ENCODE data around the gene FNDC8.

DNA sequence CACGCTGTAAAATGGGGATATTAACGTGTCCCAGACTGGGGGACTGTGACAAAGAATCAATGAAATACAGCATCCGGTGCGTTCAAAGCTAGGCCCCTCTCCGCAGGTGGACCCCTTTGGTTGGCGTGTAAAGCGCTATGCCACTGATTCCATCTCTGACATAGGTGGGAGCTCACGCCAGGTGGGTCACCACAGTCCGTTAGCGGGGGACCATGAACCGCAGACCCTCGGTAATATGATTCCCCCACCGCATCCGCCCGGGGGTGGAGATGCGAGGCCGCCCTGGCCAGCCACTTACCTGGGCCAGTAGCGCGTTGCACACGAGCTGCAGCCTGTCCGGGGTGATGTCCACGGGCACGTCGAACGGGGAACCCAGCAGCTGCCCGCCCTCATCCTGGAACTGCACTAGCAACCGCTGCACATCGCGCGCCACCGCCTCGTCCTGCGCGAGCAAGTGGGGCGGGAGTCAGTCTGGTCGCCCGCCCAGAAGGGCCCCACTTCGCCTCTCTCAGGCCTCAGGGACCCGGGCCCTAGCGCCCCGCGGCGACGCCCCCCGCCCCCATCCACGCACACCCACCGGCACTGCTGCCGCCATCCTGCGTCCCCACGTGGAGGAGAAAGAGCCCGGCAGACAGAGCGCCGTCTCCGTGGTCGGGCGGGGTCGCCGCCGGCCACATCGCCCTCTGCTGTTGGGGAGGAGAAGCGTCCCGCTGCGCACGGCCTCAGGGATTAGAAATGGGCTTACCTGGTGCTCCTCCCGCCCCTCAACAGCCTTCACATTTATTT, 20.5 kb downstream of the FNDC8 start, which contains the start of gene NLE1:
- TF ChIP-seq, protein P1, sequence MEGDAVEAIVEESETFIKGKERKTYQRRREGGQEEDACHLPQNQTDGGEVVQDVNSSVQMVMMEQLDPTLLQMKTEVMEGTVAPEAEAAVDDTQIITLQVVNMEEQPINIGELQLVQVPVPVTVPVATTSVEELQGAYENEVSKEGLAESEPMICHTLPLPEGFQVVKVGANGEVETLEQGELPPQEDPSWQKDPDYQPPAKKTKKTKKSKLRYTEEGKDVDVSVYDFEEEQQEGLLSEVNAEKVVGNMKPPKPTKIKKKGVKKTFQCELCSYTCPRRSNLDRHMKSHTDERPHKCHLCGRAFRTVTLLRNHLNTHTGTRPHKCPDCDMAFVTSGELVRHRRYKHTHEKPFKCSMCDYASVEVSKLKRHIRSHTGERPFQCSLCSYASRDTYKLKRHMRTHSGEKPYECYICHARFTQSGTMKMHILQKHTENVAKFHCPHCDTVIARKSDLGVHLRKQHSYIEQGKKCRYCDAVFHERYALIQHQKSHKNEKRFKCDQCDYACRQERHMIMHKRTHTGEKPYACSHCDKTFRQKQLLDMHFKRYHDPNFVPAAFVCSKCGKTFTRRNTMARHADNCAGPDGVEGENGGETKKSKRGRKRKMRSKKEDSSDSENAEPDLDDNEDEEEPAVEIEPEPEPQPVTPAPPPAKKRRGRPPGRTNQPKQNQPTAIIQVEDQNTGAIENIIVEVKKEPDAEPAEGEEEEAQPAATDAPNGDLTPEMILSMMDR (IDR thresholded peaks at IDR 0.05), result peak; percentile 90 to 98 (median 95)
- no peak for TF ChIP-seq POLR2A (IDR thresholded peaks at IDR 0.05)

Measured in uterus (tissue), 2 donors.